HG03280 (cell line): ENCODE results near the gene LCE3B.
"Not testable (repeated sequence)": the region's sequence is repeated elsewhere in the genome, so short reads cannot be mapped to it uniquely, and the experiment has no call there.

ENCODE experiments used
- ATAC-seq: cut with Tn5 transposase; IDR thresholded peaks from one replicate; pipeline ENCODE4 v1.9.1; 2021; ENCODE audit warnings: mild to moderate bottlenecking, moderate library complexity; ENCODE audit not compliant: unreplicated experiment

Gene LCE3B, protein sequence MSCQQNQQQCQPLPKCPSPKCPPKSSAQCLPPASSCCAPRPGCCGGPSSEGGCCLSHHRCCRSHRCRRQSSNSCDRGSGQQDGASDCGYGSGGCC

DNA sequence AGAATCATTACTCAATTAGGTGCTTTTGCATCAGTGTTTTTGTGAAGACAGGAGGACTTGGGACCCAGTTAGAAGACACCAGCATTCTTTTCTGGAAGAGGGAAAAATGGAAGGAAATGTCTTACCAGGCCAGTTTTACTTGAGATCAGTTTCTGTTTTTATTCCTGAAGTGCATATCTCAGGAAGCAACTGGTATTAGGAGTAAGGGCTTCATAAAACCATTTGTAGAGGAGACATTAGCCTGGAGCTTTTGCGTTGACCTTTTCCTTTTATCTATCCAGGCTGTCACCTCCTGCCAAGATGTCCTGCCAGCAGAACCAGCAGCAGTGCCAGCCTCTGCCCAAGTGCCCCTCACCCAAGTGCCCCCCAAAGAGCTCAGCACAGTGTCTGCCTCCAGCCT lies at the start of gene LCE3B:
LCE3B (plus strand) TSS at position 301 of the 400 bp plus-strand sequence; CDS start at position 301, 0 bp downstream.
- no peak for ATAC-seq

DNA sequence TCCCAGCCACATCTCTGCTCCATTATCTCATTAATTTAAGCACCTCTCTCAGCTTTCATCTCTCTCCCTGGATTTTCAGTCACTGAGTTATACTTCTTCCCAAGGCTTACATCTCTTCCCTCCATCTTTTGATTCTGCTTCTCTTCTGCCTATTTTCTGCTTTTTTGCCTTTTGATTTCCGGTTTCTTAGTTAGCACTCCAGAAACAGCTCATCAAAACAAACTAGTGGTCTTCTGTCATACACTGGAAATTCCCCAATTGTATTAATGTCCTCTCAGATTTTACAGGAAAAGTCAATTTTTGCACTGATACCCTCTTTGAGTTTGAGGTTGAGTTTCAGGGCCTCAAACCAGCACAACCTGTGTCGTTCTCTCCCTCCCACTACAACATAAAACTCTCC lies 48.5 kb upstream of the LCE3B start:
- ATAC-seq = no peak

DNA sequence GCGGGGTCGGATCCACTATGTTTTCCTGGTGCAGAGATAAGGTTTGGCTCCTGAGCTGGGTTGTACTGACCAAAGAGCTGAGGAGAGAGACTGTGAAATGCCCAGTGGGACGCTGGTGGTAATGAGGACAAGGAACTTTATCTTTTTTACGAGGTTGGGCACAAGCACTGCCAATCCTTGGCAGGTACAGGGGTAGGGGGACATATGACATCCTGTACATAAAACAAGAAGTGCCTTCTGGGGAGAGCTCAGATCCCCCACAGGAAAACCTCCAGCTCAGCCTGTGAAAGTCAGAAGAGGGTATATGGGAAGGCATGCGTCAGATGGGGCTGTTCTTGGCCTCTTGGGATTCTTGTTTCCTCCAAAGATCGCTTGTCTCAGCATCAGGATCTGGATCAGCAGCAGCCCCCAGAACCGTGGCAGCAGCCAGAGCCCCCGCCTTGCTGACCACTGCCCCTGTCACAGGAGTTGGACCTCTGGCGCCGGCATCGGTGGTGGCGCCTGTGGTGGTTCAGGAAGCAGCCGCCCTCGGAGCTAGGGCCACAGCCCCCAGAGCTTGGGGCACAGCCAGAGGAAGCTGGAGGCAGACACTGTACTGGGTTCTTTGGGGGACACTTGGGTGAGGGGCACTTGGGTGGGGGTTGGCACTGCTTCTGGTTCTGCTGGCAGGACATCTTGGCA lies 47.9 kb upstream of the LCE3B start:
- ATAC-seq = no peak

DNA sequence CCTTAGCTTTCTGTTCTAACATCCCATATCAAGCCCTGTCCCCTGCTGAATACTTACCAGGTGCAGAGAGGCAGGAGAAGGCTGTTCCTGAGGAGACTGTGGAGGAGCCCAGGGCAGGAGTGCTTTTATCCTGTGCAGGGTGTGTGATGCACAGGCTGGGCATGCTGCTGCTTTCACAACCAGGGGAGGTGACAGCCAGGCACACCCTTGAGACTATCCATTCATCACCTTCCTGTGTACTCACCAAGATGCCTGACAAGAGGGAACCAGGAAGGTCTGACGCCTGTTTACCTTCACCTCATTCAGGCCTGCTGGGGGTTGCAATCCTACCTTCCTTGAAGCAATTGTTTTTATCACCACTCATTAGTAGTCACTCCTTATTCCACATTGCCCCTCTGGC lies 46.9 kb upstream of the LCE3B start, which contains the start of gene LCE3E:
LCE3E (minus strand) TSS at position 100 of the 400 bp plus-strand sequence. CDS start 572 bp downstream, outside the sequence.
- no peak for ATAC-seq

DNA sequence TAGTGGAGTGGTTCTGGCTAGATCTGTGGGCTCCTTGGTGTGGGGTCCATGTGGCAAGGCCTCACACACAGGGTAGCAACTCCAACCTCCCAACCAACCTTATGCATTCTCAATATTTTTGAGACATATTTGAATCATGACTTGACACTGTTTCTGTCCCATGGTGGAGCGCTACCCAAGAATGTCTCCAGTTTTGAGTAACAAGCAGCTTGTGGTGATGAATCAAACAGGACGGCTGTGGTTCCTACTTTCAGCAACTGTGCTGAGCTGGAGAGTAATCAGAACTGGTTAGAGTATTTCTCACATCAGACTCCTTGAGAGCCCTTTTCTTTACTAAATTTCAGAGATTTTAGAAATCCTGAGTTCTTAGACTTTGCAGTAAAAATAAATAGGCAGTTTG lies 36.4 kb upstream of the LCE3B start:
- no peak for ATAC-seq

DNA sequence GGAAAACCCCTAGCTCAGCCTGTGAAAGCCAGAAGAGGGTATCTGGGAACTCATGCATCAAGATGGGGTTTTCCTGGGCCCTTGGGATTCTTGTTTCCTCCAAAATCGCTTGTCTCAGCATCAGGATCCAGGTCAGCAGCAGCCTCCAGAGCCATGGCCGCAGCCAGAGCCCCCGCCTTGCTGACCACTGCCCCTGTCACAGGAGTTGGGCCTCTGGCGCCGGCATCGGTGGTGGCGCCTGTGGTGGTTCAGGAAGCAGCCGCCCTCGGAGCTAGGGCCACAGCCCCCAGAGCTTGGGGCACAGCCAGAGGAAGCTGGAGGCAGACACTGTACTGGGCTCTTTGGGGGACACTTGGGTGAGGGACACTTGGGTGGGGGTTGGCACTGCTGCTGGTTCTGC lies 34.1 kb upstream of the LCE3B start:
- ATAC-seq = not testable (repeated sequence)

DNA sequence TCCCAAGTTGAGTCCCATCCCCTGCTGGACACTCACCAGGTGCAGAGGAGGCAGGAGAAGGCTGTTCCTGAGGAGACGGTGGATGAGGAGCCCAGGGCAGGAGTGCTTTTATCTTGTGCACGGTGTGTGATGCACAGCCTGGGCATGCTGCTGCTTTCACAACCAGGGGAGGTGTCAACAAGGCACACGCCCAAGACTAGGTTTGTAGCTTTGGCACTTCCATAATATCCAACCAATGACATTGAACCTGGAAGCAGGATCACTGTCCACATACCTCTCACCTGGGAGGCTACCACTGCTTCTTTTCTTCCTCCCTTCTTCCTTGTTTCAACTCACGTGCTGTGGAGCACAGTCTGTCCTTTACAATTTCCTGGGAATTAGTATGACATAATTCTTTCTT lies 33.2 kb upstream of the LCE3B start, which contains the start of gene LCE3D:
LCE3D (minus strand) TSS at position 84 of the 400 bp plus-strand sequence. CDS start 580 bp downstream, outside the sequence.
- ATAC-seq = no peak

DNA sequence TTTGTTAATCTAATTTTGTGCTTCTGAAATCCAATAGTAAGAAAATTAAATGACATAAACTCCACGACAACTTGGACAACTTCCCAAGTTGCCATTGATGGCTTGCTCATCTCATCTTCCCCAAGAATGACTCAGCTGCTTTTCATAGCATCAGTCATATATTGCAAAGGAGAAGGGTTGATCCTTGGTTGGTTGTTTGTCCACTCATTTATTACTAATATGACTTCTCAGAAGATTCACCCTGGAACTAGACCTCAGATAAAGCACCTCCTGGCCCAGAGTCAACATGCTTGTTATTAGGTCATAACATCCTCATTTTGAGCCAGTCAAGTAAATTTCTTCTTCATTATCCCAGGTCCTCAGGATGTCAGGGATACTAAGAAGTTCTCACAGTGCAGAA lies 31.0 kb upstream of the LCE3B start:
- no peak for ATAC-seq

DNA sequence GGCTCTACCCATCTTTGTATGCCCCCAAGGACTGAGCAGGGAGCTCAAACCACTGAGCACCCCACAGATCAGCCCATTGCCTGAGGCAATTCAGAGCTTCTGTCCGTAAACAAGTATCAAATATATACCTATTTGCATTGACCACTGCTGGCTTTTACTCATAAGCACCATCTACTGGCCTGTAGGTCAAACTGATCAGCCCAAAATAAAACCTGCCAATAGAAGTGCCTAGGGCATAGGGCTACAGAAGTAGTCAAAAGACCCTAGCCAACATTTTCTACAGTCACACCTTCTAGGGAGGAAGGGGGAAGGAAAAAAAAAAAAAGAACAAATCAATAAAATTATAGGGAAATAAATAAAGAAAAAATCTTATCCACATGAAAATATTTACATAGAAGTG lies 28.0 kb upstream of the LCE3B start:
- no peak for ATAC-seq

DNA sequence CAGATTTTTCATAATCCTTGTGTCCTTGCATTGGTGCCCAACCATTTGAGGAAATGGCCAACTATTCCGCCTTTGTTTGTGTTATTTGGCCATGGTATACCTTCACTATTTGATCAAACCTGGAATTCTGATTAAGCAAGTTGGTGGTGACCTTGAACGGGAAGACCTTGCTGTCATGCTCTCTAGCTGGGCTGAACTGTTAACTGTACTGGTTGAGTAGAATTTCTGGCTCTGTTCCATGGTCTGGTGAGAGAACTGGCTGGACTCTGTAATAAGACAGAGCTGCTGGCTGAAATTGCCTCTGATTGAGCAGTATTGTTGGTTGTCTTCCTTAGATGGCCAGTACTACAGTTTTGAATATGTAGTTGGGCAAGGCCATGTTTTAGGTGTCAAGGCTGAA lies 16.6 kb upstream of the LCE3B start:
- no peak for ATAC-seq

DNA sequence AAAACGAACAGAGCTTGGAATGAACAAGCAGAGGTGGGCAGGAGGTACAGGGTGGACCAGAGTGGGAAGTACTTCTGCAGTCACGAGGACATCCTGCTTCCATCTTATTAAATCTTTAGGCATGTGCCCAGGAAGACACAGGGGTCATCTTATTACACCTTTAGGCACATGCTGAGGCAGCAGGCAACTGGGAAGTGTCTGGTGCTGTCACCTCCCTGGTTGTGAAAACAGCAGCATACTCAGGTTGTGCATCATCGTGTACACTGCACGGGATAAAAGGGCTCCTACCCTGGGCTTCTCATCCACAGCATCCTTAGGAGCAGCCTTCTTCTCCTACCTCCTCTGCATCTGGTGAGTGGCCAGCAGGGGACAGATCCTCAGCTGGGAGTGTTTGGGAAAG lies 13.7 kb upstream of the LCE3B start, which contains the start of gene LCE3C:
LCE3C (plus strand) TSS at position 301 of the 400 bp plus-strand sequence. CDS start 498 bp downstream, outside the sequence.
- no peak for ATAC-seq

DNA sequence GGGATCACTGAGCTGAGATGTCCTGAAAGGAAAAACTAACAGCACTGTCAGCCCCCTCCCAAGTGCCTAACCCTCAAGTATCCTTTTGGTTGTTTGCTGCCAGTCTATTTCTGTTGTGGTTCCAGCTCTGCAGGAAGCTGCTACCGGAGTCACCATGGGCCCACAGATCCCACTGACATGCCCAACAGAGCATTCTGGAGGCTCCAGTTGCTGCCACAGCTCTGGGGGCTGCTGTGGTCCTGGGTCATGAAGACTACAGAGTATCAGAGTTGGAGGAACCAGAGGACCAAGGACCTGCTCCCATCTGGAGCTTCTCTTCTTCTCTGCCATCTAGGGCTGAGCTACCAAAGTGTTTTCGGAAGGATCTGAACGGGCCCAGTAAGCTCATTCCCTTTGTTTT lies 8.4 kb downstream of the LCE3B start:
- no peak for ATAC-seq

DNA sequence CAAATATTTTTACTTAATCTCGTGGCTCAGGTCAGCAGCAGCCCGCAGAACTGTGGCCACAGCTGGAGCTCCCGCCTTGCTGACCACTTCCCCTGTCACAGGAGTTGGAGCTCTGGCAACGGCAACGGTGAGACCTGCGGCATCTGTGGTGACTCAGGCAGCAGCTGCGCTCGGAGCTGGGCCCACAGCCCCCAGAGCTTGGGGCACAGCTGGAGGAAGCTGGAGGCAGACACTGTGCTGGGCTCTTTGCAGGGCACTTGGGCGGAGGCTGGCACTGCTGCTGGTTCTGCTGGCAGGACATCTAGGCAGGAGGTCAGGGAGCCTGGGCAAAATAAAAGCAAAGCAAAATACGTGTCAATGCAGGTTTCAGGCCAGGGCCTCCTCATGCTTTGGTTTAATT lies 9.2 kb downstream of the LCE3B start, which contains the start of gene LCE3A:
LCE3A (minus strand) TSS at position 301 of the 400 bp plus-strand sequence; CDS start at position 301, 0 bp downstream.
- no peak for ATAC-seq

DNA sequence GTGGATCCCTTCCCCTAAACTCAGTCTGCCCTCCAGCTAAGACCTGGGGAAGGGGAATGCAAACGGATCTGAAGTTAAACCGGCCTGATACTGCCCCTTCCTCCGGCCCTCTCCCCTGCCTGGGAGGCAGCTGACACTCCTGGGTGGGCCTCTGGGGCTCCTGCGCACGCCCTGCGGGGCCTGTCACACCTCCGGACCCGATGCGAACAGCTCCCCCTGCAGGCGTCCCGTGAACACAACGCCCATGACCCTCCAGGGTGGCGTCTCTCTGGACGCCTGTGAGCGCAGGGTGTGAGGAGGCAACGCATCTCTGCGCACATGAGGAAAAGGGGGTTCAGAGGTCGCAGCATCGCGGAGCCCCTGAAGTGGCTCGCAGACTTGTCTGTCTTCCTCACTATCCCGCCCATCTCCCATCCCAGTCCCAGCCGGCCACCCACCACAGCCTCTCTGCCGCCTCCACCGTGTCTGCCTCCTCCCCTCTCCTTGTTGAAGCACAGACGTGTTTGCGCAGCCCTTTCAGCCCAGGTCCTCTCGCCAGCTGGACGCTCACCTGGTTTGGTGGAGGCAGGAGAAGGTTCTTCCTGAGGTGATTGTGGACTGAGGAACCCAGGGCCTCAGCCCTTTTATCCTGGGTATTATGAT lies 9.7 kb downstream of the LCE3B start:
- ATAC-seq = no peak

DNA sequence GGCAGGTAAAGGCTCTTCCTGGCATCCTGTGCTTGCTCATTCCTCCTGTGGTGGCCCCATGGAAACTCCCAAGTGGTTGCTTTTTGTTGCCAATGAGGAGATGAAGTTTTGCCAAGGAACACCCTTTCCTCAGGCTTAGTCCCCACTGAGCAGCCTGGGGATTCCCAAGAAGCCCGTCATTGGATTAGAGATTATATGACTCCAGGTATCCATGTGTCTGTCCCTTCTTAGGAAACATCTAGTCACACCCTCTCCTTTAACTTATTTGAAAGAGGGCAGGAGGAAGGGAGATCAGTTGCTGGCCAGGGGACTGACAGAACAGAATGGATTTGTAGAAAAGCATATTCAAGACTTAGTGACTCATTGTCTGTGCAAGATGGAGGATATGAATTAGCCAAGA lies 13.1 kb downstream of the LCE3B start:
- ATAC-seq = no peak

DNA sequence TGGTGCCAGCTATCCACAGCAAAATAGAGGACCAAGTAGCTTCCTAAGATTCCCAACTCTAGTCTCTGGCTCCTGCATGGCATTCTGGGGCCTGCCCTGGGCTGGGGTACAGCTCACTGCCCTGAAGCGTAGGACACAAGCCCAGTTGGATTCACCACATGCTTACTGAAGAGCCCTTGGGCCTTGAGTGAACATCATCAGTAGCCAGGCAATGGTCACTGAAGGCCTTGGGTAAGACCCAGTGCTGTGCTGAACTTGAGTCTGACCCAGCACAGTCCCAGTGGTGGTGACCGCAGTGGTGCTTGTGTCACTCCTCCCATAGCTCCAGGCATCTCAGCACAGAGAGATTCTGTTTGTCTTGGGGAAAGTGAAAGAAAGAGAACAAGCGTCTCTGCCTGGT lies 17.0 kb downstream of the LCE3B start:
- no peak for ATAC-seq

DNA sequence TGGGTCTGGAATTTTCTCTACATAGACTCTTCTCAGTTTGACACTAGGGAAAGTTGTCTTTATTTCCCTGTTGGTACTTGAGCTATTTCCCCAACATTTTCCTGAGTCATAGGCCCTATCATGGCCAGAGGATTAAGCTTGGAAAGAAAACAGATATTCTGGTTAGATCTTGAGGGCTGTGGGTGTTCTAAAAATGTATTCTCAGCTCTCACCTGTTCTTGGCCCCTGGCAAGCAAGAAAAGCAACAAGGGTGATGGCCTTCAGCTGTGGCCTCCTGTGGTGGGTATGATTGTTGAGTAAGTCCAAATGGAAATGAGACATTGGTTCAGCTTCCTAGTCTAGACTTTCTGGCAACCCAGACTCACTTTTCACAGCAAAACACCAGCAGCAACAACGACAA lies 26.7 kb downstream of the LCE3B start:
- ATAC-seq = no peak

DNA sequence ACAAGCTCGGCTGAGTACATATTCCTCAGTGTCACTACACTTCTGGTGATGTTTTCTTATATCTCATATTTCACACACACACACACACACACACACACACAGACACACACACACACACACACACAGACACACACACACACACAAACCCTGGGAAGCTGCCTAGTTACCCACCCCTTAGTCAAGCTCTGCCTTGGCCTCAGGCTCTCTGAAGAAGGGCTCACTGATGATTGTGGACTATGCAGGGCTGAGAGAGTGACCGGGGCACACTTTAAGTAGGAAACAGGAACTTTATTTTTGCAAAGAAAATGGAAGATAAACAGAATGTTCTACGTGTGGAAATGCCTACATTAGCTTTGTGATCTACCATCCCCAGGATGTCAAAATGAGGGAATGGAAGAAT lies 30.3 kb downstream of the LCE3B start:
- no peak for ATAC-seq

DNA sequence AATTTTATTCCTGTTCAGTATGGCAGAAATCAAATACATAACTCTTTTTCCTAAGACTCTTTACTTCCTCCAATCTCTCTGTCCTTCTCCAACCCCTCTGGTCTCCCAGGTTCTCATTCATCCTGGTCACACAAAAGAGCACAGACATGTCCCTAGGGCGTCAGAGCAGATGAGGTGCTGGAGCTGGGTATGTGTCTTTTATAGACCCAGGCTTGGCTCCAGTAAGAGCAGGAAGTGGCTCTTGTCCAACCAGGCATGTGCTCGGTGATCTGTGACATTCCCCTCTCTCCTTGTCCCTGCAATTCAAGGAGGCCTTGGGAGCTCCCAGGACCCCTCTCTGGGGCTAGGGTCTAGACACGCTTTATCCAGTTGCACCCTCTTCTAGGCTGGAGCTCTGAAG lies 31.5 kb downstream of the LCE3B start:
- no peak for ATAC-seq

DNA sequence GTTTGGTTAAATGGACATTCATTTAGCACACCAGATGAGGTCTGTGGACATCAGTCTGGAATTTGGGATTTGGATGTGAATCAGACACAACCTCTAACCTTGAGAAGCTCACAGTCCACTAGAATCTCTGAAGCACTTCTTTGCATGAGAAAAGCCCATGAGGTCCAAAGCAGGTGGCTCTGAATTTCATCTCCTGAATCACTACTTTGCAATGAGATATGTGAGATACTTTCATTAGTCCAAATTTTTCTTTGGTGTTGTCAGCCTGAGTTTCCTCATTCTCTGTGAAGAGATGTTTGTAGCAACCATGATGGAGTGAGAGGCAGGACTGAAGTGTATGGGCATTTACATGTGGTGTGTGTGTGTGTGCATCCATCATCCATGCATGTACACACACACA lies 33.0 kb downstream of the LCE3B start:
- no peak for ATAC-seq

DNA sequence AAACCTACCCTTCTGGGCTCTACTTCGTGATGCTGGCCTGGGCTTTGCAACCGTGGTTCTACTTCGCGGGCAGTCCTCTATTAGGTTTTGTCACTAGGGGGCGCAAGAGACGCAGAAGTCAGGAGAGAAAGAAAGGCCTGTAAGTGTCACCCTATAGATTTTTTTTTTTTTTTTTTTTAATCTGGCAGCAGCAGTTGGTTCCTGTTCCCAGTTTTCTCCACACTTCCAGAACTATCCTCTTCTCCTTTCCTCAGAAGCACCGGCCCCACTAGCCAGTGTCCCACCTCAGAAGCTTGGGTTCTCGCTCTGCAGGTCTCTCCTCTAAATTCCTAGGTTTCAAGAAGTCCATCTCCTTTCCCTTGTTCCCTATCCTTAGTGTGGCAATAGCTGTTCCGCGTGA lies 40.5 kb downstream of the LCE3B start:
- no peak for ATAC-seq

DNA sequence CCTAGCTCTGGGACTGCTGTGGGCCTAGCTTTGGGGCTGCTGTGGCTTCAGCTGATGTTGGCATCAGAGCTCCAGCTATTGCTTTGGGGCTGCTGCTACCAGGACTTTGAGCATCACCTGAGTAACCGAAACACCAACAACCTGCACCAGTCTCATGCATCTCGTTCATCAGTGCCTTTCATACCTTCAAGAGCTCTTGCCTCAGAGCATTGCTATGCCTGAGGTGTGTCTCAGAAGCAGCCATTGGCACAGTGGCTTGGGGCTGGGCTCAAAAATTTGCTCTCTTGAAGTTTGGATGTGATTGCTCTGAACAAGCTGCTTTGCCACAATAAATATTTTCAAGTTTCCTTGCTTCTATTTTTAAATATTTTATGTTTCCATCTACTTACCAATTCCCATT lies 42.8 kb downstream of the LCE3B start:
- ATAC-seq = no peak
